ENCODE data around the gene FOXO1. TPM values are rescaled to one million over a fixed set of nuclear protein-coding genes. Genes with fewer than 3 reads are reported as not detected.

FOXO1 gene
- total and polyA plus RNA-seq, 9 of the 15 experiments (the other 6 are each of a cell fraction or from before 2014, with no cell fraction given): 0.04 to 0.73 (median 0.20) TPM

DNA sequence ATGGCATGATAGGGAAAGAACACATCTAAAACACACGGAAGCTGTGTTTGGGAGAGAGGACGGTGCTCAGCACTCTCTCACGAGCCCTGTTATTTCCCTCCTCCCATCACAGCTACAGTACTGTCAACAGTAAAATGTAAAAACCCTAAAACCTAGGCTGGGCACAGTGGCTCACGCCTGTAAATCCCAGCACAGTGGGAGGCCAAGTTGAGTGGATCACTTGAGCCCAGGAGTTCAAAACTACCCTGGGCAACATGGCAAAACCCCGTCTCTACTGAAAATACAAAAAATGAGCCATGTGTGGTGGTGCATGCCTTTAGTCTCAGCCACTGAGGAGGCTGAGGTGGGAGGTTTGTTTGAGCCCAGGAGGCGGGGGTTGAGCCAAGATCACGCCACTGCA lies 54.8 kb downstream of the FOXO1 start:
- Histone ChIP-seq H3K27ac (ENCODE audit: extremely low read depth, low read depth, low read length) (no peak overlapping the region), H2AFZ (ENCODE audit: low read depth, low read length) (no peak overlapping the region), H3K27me3 (ENCODE audit: control insufficient read depth in 2 of 2, insufficient read depth in 2 of 2, low read length in 2 of 2) (peaks cover 6 to 10% of the 10 kb centered on the region in 2 experiments), H3K4me3 (no peak overlapping the region), H3K4me2 (ENCODE audit: insufficient read depth, low read length) (no peak overlapping the region), H4K20me1 (replicated peaks; ENCODE audit: control insufficient read depth, insufficient read depth, low read length) (no peaks in the 10 kb centered on the region), H3K9me1 (ENCODE audit: control insufficient read depth, insufficient read depth, low read length) (no peaks in the 10 kb centered on the region), H3K79me2 (ENCODE audit: control insufficient read depth, insufficient read depth, low read length) (no peaks in the 10 kb centered on the region), H3K36me3 (ENCODE audit: control insufficient read depth, insufficient read depth, low read length) (no peaks in the 10 kb centered on the region), H3K9me3 (replicated peaks; ENCODE audit: control insufficient read depth, insufficient read depth, low read depth, low read length) (no peaks in the 10 kb centered on the region), H3K9ac (ENCODE audit: insufficient read depth in 1 of 2, low read depth in 2 of 2, low read length in 2 of 2) (no peak overlapping the region), H3K4me1 (replicated peaks in 1 of 2; ENCODE audit: control insufficient read depth in 2 of 2, insufficient read depth in 2 of 2, low read length in 2 of 2) (no peaks in the 10 kb centered on the region; a peak in 1 of 5 replicates)
- DNase-seq (ENCODE audit: extremely low read depth in 1 of 4, low spot score in 3 of 4) (no peak), FAIRE-seq (no peak), ATAC-seq (no peak)
- TF ChIP-seq CHD2 (IDR thresholded peaks at IDR 0.05; ENCODE audit: low read depth, low read length): no peak
- no peak for TF ChIP-seq NR1H2 (CRISPR knock-in tag; IDR thresholded peaks at IDR 0.05)
- no peak for TF ChIP-seq NFRKB (IDR thresholded peaks at IDR 0.05; ENCODE audit: low read depth)
- no peak for TF ChIP-seq BRF1 (IDR thresholded peaks at IDR 0.05; ENCODE audit: borderline replicate concordance, extremely low read depth, insufficient read length)
- no peak for TF ChIP-seq GATAD2B (IDR thresholded peaks at IDR 0.05; ENCODE audit: borderline replicate concordance)
- no peak for TF ChIP-seq ZNF717 (CRISPR knock-in tag; IDR thresholded peaks at IDR 0.05)
- TF ChIP-seq, protein P1, sequence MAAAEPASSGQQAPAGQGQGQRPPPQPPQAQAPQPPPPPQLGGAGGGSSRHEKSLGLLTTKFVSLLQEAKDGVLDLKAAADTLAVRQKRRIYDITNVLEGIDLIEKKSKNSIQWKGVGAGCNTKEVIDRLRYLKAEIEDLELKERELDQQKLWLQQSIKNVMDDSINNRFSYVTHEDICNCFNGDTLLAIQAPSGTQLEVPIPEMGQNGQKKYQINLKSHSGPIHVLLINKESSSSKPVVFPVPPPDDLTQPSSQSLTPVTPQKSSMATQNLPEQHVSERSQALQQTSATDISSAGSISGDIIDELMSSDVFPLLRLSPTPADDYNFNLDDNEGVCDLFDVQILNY (CRISPR knock-in tag; IDR thresholded peaks at IDR 0.05): no peak
- TF ChIP-seq NFIC (IDR thresholded peaks at IDR 0.05): no peak
- no peak for TF ChIP-seq TAF1 (IDR thresholded peaks at IDR 0.05; ENCODE audit: control insufficient read depth, extremely low read depth, insufficient read depth, low read length, severe bottlenecking)
- TF ChIP-seq MTA1 (IDR thresholded peaks at IDR 0.05; ENCODE audit: borderline replicate concordance): no peak
- TF ChIP-seq CBX3 (IDR thresholded peaks at IDR 0.05; ENCODE audit: borderline replicate concordance in 1 of 2, low read length in 2 of 2): no peak
- intact Hi-C loops (cut with micrococcal nuclease): no loop called here
- 3% methylated on average over 4 of the region's 7 CpGs for WGBS (ENCODE audit: insufficient coverage, low coverage, missing lambda C conversion rate)
- in situ Hi-C loops (cut with MboI): no loop called here
- CTCF ChIA-PET (ENCODE audit: low intra/inter-chr PET ratio): no interaction called here
- POLR2A ChIA-PET: interaction anchor here (1.0 kb wide), 1 partner anchor 35 kb away, joined by 3 read pairs; no protein-coding TSS in a partner anchor
- BruUV-seq (replicated peaks): no TSS peak
